ENCODE results near the gene MYH7B.

MYH7B gene

GRCh38 chr20:34993941-34994508 lies 38.4 kb downstream of the MYH7B start:
- no peak for DNase-seq

- DNase-seq = no peak
These were observed 39.0 kb downstream of the MYH7B start for GRCh38 chr20:34994509-34995131.

GRCh38 chr20:34995192-34995591 lies 39.5 kb downstream of the MYH7B start:
- no peak for DNase-seq

- DNase-seq = no peak
These were observed 40.0 kb downstream of the MYH7B start for GRCh38 chr20:34995696-34996095.

GRCh38 chr20:34996243-34997028 lies 40.8 kb downstream of the MYH7B start:
- DNase-seq = no peak

GRCh38 chr20:34997131-34997561 lies 41.5 kb downstream of the MYH7B start:
- no peak for DNase-seq

- no peak for DNase-seq
These were observed 42.1 kb downstream of the MYH7B start for GRCh38 chr20:34997774-34998173.

- DNase-seq = no peak
These were observed 42.8 kb downstream of the MYH7B start for GRCh38 chr20:34998331-34998950.

- no peak for DNase-seq
These were observed 43.4 kb downstream of the MYH7B start for GRCh38 chr20:34999021-34999451.

- no peak for DNase-seq
These were observed 44.1 kb downstream of the MYH7B start for GRCh38 chr20:34999782-35000181.

GRCh38 chr20:35000311-35000921 lies 44.7 kb downstream of the MYH7B start:
- DNase-seq = no peak

GRCh38 chr20:35000922-35001595 lies 45.4 kb downstream of the MYH7B start:
- DNase-seq = no peak

GRCh38 chr20:35001596-35002362 lies 46.1 kb downstream of the MYH7B start:
- DNase-seq = no peak

GRCh38 chr20:35002426-35003210 lies 47.0 kb downstream of the MYH7B start:
- DNase-seq = no peak

GRCh38 chr20:35003211-35004031 lies 47.8 kb downstream of the MYH7B start:
- no peak for DNase-seq

- DNase-seq = no peak
These were observed 48.5 kb downstream of the MYH7B start for GRCh38 chr20:35004051-35004725.

GRCh38 chr20:35004749-35005462 lies 49.2 kb downstream of the MYH7B start:
- DNase-seq = no peak

Data from kidney glomerular epithelial cell (primary cell).